ENCODE measurements around the gene TMEM259. TPM values are rescaled to one million over a fixed set of nuclear protein-coding genes. Genes with fewer than 3 reads are reported as not detected.

The TMEM259 gene
- total RNA-seq, 1 donor from 2014 or later = 157 TPM

- Mint-ChIP-seq H3K27me3 (ENCODE audit: unreplicated experiment) (peaks cover 1% of the 10 kb centered on the region), H3K36me3 (ENCODE audit: unreplicated experiment) (peaks cover 4% of the 10 kb centered on the region), H3K27ac (ENCODE audit: unreplicated experiment) (no peak overlapping the region), H3K9me3 (ENCODE audit: unreplicated experiment) (no peaks in the 10 kb centered on the region), H3K4me1 (ENCODE audit: unreplicated experiment) (no peaks in the 10 kb centered on the region), H3K4me3 (ENCODE audit: unreplicated experiment) (no peak overlapping the region)
- DNase-seq (ENCODE audit: extremely low spot score, unreplicated experiment) = no peak
- TF ChIP-seq CTCF (IDR thresholded peaks at IDR 0.05) = no peak
Observed at GRCh38 chr19:1007399-1008251, 13.3 kb downstream of the TMEM259 start.

GRCh38 chr19:1006711-1007398 is 14.1 kb downstream of the TMEM259 start:
- no peak for TF ChIP-seq CTCF (IDR thresholded peaks at IDR 0.05)
- Mint-ChIP-seq H3K27me3 (ENCODE audit: unreplicated experiment) (peaks cover 5% of the 10 kb centered on the region), H3K4me3 (ENCODE audit: unreplicated experiment) (no peak overlapping the region), H3K27ac (ENCODE audit: unreplicated experiment) (no peak overlapping the region), H3K9me3 (ENCODE audit: unreplicated experiment) (no peaks in the 10 kb centered on the region), H3K36me3 (ENCODE audit: unreplicated experiment) (peaks cover 3% of the 10 kb centered on the region), H3K4me1 (ENCODE audit: unreplicated experiment) (no peaks in the 10 kb centered on the region)
- no peak for DNase-seq (ENCODE audit: extremely low spot score, unreplicated experiment)

- Mint-ChIP-seq H3K4me3 (ENCODE audit: unreplicated experiment) (no peak overlapping the region), H3K4me1 (ENCODE audit: unreplicated experiment) (peaks cover 2% of the 10 kb centered on the region), H3K36me3 (ENCODE audit: unreplicated experiment) (peaks cover 2% of the 10 kb centered on the region), H3K27me3 (ENCODE audit: unreplicated experiment) (peaks cover 8% of the 10 kb centered on the region), H3K27ac (ENCODE audit: unreplicated experiment) (no peak overlapping the region), H3K9me3 (ENCODE audit: unreplicated experiment) (no peaks in the 10 kb centered on the region)
- no peak for TF ChIP-seq CTCF (IDR thresholded peaks at IDR 0.05)
- no peak for DNase-seq (ENCODE audit: extremely low spot score, unreplicated experiment)
Observed at GRCh38 chr19:1004803-1005664, 15.9 kb downstream of the TMEM259 start.

GRCh38 chr19:1004204-1004802 is 16.6 kb downstream of the TMEM259 start:
- H3K4me1 Mint-ChIP-seq (ENCODE audit: unreplicated experiment) = peaks cover 3% of the 10 kb centered on the region
- TF ChIP-seq CTCF (IDR thresholded peaks at IDR 0.05) = no peak

More at GRCh38 chr19:1004204-1004802, 16.6 kb downstream of the TMEM259 start:
- Mint-ChIP-seq H3K4me3 (ENCODE audit: unreplicated experiment) (no peak overlapping the region), H3K9me3 (ENCODE audit: unreplicated experiment) (no peaks in the 10 kb centered on the region), H3K36me3 (ENCODE audit: unreplicated experiment) (no peaks in the 10 kb centered on the region), H3K27me3 (ENCODE audit: unreplicated experiment) (peaks cover 13% of the 10 kb centered on the region), H3K27ac (ENCODE audit: unreplicated experiment) (no peak overlapping the region)
- no peak for DNase-seq (ENCODE audit: extremely low spot score, unreplicated experiment)
